ENCODE data around the gene CHRNB1. TPM values are rescaled to one million over a fixed set of nuclear protein-coding genes. Genes with fewer than 3 reads are reported as not detected.

Gene CHRNB1
- total RNA-seq, 2 donors from 2014 or later, result 10.9 to 13.0 TPM

DNA sequence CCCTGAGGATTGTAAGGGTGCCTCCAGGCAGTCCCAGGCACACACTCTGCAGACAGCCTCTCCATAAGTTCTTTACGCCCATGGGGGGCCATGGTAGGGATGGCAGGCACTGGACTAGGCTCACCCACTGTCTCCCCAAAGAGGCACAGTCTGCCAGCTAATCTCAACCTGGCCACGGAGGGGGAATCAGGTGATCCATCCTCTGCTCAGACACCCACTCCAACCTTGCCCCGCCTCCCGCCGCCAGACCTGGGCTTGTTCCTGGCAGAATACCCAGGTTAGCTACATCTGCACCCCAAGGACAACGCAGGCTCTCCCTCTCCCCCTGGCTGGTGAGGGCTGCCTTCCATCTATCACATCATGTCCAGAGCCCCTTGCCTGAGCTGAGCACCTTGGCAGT is 36.0 kb upstream of the CHRNB1 start:
- peak overlapping the region; percentile 13 for H3K4me3 Mint-ChIP-seq
- no peak for ATAC-seq (replicated peaks)
- no peaks in the 10 kb centered on the region for H3K36me3 Mint-ChIP-seq (ENCODE audit: low read depth)
- no peaks in the 10 kb centered on the region for H3K9me3 Mint-ChIP-seq
- H3K4me1 Mint-ChIP-seq, result peaks cover 23% of the 10 kb centered on the region
- peaks cover 4% of the 10 kb centered on the region for H3K27me3 Mint-ChIP-seq
- H3K27ac Mint-ChIP-seq, result no peak overlapping the region

DNA sequence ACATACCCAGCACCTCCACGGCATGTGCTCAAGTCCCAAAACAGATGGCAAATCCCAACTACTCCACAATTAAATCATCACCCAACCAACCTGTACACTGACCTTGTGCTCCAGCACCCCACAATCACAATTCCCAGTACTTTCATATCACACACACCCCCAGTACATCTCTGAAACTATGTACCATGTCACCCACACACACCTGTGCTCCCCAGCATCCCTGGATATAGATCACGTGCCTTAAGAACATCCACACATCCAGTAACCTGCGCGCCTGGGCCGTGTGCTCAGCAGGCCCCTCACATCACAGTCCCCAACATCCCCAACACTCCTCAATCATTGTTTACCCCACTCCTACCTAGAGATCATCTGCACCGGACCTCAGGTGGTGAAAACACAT is 35.1 kb upstream of the CHRNB1 start:
- peaks cover 4% of the 10 kb centered on the region for H3K27me3 Mint-ChIP-seq
- H3K9me3 Mint-ChIP-seq, result no peaks in the 10 kb centered on the region
- no peak overlapping the region for H3K4me3 Mint-ChIP-seq
- no peak overlapping the region for H3K27ac Mint-ChIP-seq
- H3K4me1 Mint-ChIP-seq, result peaks cover 23% of the 10 kb centered on the region
- ATAC-seq (replicated peaks), result no peak
- no peaks in the 10 kb centered on the region for H3K36me3 Mint-ChIP-seq (ENCODE audit: low read depth)

DNA sequence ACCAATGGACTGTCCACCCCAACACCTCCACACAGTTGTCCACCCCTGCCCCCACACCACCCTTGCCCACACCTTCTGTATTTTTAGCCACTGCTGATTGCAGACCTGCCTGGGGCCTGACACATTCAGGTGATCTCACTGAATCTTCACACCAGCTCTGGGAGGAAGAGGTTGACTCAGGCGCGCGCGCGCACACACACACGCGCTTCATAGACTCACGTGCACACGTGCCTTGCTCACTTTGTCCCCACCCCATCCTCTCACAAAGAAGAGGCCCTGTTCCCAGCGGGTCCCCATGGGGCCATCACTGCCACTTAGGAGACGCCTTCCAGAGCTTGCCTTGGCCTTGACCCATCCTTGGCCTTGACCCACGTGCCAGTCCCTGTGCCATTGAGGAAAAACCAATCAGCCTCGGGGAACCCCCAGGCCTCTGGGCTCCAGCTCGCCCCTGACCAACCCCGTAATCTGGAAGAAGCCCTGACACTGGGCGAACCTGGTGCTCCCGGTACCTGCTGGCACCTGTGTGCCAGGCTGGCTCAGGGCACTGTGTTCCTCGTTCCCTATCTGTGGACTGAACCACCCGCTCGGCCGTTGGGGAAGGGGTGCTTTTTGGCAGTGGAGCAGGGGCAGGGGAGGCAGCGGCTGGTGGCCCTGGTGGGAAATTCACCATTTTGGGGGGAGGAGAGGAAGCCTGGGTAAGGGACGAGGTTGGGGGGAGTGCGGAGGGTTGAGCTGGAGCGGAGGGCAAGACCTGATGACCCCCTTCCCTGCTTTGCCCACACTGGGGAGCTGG is 34.0 kb upstream of the CHRNB1 start:
- no peak overlapping the region for H3K4me3 Mint-ChIP-seq
- no peaks in the 10 kb centered on the region for H3K36me3 Mint-ChIP-seq (ENCODE audit: low read depth)
- no peaks in the 10 kb centered on the region for H3K9me3 Mint-ChIP-seq
- H3K4me1 Mint-ChIP-seq, result peaks cover 20% of the 10 kb centered on the region
- peaks cover 3% of the 10 kb centered on the region for H3K27me3 Mint-ChIP-seq
- H3K27ac Mint-ChIP-seq, result no peak overlapping the region
- ATAC-seq (replicated peaks), result no peak

DNA sequence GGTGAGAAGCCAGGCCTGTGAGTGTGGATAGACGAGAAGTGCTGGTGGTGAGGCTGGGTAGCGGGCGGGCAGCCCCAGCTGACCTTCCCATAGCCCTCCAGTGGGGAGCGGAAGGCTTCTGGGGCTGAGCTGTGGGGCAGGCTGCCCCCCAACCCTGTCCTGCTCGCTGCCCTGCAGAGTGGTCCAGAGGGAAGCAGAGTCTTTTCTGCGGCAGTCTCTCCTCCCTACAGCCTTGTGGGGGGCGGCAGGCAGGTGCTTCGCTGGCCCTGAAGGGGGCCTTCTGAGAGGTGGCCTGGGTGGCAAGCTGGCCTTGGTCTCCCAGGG is 33.5 kb upstream of the CHRNB1 start:
- peaks cover 16% of the 10 kb centered on the region for H3K4me1 Mint-ChIP-seq
- no peak for ATAC-seq (replicated peaks)
- no peaks in the 10 kb centered on the region for H3K27me3 Mint-ChIP-seq
- H3K36me3 Mint-ChIP-seq (ENCODE audit: low read depth), result no peaks in the 10 kb centered on the region
- H3K9me3 Mint-ChIP-seq, result no peaks in the 10 kb centered on the region
- no peak overlapping the region for H3K27ac Mint-ChIP-seq
- H3K4me3 Mint-ChIP-seq, result no peak overlapping the region

DNA sequence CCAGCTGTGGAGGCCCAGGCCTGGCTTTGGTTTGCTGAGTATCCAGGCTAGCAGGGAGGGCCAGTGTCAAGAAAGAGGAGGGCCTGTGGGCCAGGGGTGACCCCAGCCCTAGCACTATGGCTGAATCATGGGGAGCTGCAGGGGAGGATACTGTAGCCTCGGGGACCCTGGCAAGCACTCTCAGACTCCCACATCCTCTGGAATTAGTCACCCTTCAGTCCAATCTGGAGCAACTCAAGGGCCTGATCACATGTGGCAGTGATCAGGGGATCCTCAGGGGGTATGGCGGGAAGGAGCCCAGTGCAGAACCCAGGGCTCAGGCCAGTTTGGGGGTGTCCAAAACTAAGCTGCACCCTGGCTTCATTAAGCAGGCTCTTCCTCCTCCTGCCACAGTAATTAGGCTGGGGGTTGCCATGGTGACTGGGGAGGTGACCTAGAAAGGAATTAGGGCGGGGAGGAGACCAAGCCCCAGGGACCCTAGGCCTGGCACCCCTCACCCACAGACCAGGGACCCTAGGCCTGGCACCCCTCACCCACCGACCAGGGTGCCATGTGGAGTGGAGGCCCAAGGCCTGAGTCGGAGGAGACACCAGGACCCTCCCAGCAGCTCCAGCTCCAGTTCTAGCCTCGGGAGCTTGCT is 31.4 kb upstream of the CHRNB1 start:
- Mint-ChIP-seq H3K27me3 (no peaks in the 10 kb centered on the region), H3K36me3 (ENCODE audit: low read depth) (no peaks in the 10 kb centered on the region), H3K27ac (peak overlapping the region; percentile 55), H3K4me1 (peaks cover 16% of the 10 kb centered on the region), H3K4me3 (no peak overlapping the region), H3K9me3 (no peaks in the 10 kb centered on the region)
- peak; percentile 38 for ATAC-seq (replicated peaks)

DNA sequence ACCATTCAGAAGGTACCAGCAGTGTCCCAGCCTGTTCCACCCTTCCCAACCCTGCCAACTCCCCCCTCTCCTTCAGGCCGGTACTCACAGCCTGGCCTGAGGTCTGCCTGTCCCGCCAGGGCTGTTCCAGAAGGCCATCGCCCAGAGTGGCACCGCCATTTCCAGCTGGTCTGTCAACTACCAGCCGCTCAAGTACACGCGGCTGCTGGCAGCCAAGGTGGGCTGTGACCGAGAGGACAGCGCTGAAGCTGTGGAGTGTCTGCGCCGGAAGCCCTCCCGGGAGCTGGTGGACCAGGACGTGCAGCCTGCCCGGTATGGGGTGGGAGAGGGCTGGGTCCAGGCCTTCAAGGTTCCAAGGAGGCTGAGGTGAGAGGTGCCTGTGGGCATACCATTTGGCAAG is 30.0 kb upstream of the CHRNB1 start:
- peaks cover 9% of the 10 kb centered on the region for H3K4me1 Mint-ChIP-seq
- no peaks in the 10 kb centered on the region for H3K27me3 Mint-ChIP-seq
- H3K4me3 Mint-ChIP-seq, result no peak overlapping the region
- H3K36me3 Mint-ChIP-seq (ENCODE audit: low read depth), result no peaks in the 10 kb centered on the region
- ATAC-seq (replicated peaks), result no peak
- H3K27ac Mint-ChIP-seq, result no peak overlapping the region
- no peaks in the 10 kb centered on the region for H3K9me3 Mint-ChIP-seq

DNA sequence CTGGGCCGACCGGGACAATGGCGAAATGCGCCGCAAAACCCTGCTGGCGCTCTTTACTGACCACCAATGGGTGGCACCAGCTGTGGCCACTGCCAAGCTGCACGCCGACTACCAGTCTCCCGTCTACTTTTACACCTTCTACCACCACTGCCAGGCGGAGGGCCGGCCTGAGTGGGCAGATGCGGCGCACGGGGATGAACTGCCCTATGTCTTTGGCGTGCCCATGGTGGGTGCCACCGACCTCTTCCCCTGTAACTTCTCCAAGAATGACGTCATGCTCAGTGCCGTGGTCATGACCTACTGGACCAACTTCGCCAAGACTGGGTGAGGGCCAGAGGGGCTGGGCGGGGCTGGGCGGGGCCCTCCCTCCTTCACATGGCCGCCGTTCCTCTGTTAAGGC is 29.1 kb upstream of the CHRNB1 start:
- ATAC-seq (replicated peaks), result no peak
- peaks cover 5% of the 10 kb centered on the region for H3K4me1 Mint-ChIP-seq
- H3K4me3 Mint-ChIP-seq, result no peak overlapping the region

DNA sequence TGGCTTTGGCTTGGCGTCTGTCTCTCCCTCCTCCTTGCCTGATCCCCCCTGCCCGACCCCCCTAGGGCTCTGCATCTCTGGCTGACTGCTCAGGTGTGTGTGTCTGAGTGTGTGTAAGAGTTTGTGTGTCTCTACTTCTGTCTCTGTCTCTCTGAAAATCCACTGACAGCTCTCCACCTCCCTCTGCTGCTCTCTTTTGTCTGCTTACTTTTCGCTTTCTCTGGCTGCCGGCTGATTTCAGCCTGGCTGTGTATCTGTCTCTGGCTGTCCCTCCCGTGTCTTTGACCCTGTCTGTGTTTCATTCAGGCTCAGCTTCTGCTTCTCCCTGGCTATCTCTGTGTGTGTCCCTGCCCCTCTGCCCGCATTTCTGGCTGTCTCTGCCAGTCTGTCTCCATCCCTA is 28.5 kb upstream of the CHRNB1 start:
- ATAC-seq (replicated peaks), result no peak
- no peak overlapping the region for H3K4me3 Mint-ChIP-seq
- H3K27ac Mint-ChIP-seq, result peak overlapping the region; percentile 13
- no peaks in the 10 kb centered on the region for H3K9me3 Mint-ChIP-seq
- no peaks in the 10 kb centered on the region for H3K36me3 Mint-ChIP-seq (ENCODE audit: low read depth)
- no peaks in the 10 kb centered on the region for H3K27me3 Mint-ChIP-seq
- H3K4me1 Mint-ChIP-seq, result peaks cover 5% of the 10 kb centered on the region

More for the DNA sequence above, 29.1 kb upstream of the CHRNB1 start:
- Mint-ChIP-seq H3K36me3 (ENCODE audit: low read depth) (no peaks in the 10 kb centered on the region), H3K9me3 (no peaks in the 10 kb centered on the region), H3K27ac (no peak overlapping the region), H3K27me3 (no peaks in the 10 kb centered on the region)

DNA sequence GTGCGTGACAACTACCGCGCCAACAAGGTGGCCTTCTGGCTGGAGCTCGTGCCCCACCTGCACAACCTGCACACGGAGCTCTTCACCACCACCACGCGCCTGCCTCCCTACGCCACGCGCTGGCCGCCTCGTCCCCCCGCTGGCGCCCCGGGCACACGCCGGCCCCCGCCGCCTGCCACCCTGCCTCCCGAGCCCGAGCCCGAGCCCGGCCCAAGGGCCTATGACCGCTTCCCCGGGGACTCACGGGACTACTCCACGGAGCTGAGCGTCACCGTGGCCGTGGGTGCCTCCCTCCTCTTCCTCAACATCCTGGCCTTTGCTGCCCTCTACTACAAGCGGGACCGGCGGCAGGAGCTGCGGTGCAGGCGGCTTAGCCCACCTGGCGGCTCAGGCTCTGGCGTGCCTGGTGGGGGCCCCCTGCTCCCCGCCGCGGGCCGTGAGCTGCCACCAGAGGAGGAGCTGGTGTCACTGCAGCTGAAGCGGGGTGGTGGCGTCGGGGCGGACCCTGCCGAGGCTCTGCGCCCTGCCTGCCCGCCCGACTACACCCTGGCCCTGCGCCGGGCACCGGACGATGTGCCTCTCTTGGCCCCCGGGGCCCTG is 27.7 kb upstream of the CHRNB1 start:
- H3K9me3 Mint-ChIP-seq, result no peaks in the 10 kb centered on the region
- H3K4me3 Mint-ChIP-seq, result no peak overlapping the region
- no peaks in the 10 kb centered on the region for H3K27me3 Mint-ChIP-seq
- H3K4me1 Mint-ChIP-seq, result peaks cover 5% of the 10 kb centered on the region
- H3K36me3 Mint-ChIP-seq (ENCODE audit: low read depth), result no peaks in the 10 kb centered on the region
- ATAC-seq (replicated peaks), result no peak
- no peak overlapping the region for H3K27ac Mint-ChIP-seq

DNA sequence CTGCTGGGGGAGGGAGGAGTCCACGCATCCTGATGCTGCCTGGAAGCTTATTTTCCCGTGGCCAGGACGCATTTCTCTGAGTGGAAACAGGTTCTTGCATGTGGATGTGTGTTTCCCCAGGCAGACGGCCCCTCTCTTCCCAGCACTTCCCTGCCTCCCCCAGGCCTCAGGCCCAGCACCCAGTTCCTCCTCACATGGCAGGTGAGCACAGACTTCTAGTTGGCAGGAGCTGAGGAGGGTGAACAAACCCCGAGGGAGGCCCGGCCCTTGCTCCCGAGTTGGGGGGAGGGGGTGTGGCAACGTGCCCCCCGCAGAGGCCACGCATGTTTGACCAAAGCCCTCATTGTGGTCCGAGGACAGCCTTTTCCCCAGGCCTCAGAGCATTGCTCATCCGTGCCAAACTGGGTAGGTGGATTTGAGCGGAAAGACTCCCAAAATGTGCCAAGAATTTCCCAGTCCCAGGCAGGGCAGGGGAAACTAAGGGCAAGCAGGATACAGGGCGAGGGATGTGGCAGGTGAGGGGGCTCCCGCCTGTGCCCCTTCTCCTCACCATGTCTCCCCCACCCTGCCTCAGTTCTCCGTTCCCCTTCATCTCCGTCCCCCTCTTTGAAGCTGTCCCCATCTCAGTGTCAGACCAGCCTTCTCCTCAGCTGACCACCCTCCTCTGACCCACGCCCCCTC is 26.2 kb upstream of the CHRNB1 start:
- H3K36me3 Mint-ChIP-seq (ENCODE audit: low read depth), result no peaks in the 10 kb centered on the region
- no peak overlapping the region for H3K4me3 Mint-ChIP-seq
- no peaks in the 10 kb centered on the region for H3K27me3 Mint-ChIP-seq
- H3K9me3 Mint-ChIP-seq, result no peaks in the 10 kb centered on the region
- ATAC-seq (replicated peaks), result no peak
- H3K4me1 Mint-ChIP-seq, result no peaks in the 10 kb centered on the region
- no peak overlapping the region for H3K27ac Mint-ChIP-seq

DNA sequence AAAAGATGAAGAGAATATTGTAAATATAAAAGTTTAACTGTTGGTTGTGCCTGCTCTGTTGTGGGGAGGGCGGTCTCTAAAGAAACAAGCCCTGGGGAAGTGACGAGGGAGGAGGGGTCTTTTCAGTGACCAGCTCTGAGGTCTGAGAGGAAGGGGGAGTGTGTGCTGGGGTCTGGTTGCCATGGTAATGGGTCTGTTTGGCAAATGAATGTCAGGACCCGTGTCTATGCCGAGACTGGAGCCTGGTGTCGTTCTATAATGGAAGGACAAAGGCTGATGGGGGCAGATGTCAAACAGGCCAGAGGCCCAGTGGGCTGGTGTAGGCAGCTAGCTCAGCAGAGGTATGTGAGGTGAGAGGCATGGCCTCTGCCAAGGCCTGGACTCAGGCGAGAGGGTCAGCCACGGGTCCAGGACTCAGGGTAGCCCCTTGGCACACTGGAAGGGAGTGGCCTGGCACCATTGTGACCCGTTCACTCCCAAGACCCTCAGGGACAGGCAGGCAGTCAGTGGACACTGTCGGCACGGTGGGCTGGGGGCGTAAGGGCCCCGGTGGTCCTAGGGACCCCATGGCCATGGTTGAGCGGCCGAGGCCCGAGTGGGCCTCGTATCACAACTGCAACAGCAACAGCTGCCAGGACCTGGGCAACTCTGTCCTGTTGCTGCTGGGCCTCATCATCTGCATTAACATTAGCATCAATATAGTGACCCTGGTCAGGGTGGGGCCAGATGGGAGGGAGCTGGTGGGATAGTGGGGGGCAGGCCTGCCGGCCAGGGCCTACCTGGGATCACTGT is 24.8 kb upstream of the CHRNB1 start, which contains the start of gene SPEM1:
Gene SPEM1, plus strand, starts transcription at position 506 of the 792 bp plus-strand sequence. Its CDS starts 61 bp downstream, at position 567.
- H3K4me3 Mint-ChIP-seq, result no peak within 1 kb of the TSS
- peak within 1 kb of the TSS; percentile 39 for H3K27ac Mint-ChIP-seq
- no peaks in the 10 kb centered on the region for H3K27me3 Mint-ChIP-seq
- no peaks in the 10 kb centered on the region for H3K36me3 Mint-ChIP-seq (ENCODE audit: low read depth)
- no peaks in the 10 kb centered on the region for H3K9me3 Mint-ChIP-seq
- H3K4me1 Mint-ChIP-seq, result no peaks in the 10 kb centered on the region
- no peak for ATAC-seq (replicated peaks)

DNA sequence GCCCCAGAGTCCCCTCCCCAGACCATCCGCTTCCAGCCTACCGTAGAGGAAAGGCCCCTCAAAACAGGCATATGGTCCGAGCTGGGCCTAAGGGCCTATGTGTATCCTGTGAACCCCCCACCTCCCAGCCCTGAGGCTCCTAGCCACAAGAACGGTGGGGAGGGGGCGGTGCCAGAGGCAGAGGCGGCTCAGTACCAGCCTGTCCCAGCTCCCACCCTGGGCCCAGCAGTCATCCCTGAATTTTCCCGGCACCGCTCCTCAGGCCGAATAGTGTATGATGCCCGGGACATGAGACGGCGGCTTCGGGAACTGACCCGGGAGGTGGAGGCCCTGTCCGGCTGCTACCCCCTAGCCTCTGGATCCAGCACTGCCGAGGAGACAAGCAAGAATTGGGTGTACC is 23.7 kb upstream of the CHRNB1 start:
- H3K4me1 Mint-ChIP-seq, result no peaks in the 10 kb centered on the region
- H3K36me3 Mint-ChIP-seq (ENCODE audit: low read depth), result no peaks in the 10 kb centered on the region
- H3K27me3 Mint-ChIP-seq, result no peaks in the 10 kb centered on the region
- H3K9me3 Mint-ChIP-seq, result no peaks in the 10 kb centered on the region
- no peak overlapping the region for H3K27ac Mint-ChIP-seq
- ATAC-seq (replicated peaks), result no peak
- H3K4me3 Mint-ChIP-seq, result no peak overlapping the region

DNA sequence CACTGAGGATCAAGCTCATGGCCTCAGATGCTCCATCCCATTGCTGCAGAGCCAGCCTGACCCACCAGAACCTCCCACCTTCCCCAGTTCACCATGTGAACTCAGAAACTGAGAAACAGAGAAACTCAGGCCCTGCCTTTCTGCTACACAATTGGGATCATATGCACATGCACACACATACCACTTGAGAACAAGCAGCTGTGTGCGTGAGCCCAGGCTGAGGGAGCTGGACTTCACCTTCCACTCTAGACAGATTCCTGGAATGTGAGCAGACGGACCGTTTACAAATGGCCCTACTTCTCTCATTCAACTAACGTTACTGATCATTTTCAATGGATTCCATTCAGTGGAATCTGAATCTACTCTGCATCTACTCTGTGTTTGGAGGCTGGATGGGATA is 21.2 kb upstream of the CHRNB1 start:
- Mint-ChIP-seq H3K27ac (no peak overlapping the region), H3K4me1 (no peaks in the 10 kb centered on the region)

DNA sequence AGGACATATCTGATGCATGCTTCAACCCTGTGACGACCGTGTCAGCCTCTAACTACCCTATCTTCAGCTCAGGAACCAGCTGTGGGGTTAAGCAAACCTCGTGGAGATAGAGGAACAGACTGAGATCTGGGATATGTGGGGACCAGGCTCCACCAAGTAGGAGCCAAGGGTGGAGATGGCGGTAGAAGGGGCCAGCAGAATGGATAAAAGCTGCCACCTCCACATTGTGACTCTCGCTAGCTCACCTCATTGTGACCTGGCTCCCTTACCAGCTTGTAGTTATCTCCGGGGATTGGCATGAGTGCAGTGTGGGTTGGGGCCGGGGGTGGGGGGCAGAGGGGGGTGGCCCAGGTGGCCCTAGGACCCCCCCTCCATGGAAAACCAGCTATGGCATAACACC is 19.5 kb upstream of the CHRNB1 start, which contains the start of gene SPEM2:
Gene SPEM2, plus strand, starts transcription at position 301 of the 400 bp plus-strand sequence. Its CDS starts 73 bp downstream, at position 374.
- Mint-ChIP-seq H3K36me3 (ENCODE audit: low read depth) (no peaks in the 10 kb centered on the region), H3K4me1 (no peaks in the 10 kb centered on the region), H3K27ac (no peak within 1 kb of the TSS), H3K9me3 (no peaks in the 10 kb centered on the region), H3K27me3 (no peaks in the 10 kb centered on the region), H3K4me3 (no peak within 1 kb of the TSS)
- ATAC-seq (replicated peaks), result no peak

More for the DNA sequence above, 21.2 kb upstream of the CHRNB1 start:
- no peaks in the 10 kb centered on the region for H3K27me3 Mint-ChIP-seq
- no peak for ATAC-seq (replicated peaks)
- H3K4me3 Mint-ChIP-seq, result no peak overlapping the region
- no peaks in the 10 kb centered on the region for H3K9me3 Mint-ChIP-seq
- H3K36me3 Mint-ChIP-seq (ENCODE audit: low read depth), result no peaks in the 10 kb centered on the region
